PC-3 (cell line): ENCODE measurements around the gene KLHL7.

Experiments
- EZH2 ChIP-seq: fragments of 300-600 bp; sonication (generic); IDR thresholded peaks from one replicate; pipeline ENCODE4 v1.6.1; 2017; ENCODE audit warnings: antibody characterized with exemption, mild to moderate bottlenecking, low read length; ENCODE audit not compliant: unreplicated experiment
- EZH2phosphoT487 ChIP-seq: fragments of 300-600 bp; sonication (generic); IDR thresholded peaks from 2 replicates; pipeline ENCODE4 v1.6.1; 2018; ENCODE audit warnings: mild to moderate bottlenecking, antibody characterized with exemption, low read length, borderline replicate concordance
- TF ChIP-seq, protein P1 (sequence below): fragments of 300-600 bp; sonication (generic); conservative IDR thresholded peaks from 2 replicates; pipeline ENCODE4 v1.5.1; 2017; ENCODE audit warnings: antibody characterized with exemption, low read depth, mild to moderate bottlenecking, low read length

DNA sequence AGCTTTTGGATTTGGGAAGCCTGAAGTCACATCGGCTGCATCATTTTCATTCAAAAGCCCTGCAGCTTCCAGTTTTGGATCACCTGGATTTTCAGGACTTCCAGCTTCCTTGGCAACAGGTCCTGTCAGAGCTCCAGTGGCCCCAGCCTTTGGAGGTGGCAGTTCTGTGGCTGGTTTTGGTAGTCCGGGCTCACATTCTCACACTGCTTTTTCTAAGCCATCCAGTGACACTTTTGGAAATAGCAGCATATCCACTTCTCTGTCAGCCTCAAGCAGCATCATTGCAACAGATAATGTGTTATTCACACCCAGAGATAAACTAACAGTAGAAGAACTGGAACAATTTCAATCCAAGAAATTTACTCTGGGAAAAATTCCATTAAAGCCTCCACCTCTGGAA is 94.7 kb downstream of the KLHL7 start:
- TF ChIP-seq, protein P1, sequence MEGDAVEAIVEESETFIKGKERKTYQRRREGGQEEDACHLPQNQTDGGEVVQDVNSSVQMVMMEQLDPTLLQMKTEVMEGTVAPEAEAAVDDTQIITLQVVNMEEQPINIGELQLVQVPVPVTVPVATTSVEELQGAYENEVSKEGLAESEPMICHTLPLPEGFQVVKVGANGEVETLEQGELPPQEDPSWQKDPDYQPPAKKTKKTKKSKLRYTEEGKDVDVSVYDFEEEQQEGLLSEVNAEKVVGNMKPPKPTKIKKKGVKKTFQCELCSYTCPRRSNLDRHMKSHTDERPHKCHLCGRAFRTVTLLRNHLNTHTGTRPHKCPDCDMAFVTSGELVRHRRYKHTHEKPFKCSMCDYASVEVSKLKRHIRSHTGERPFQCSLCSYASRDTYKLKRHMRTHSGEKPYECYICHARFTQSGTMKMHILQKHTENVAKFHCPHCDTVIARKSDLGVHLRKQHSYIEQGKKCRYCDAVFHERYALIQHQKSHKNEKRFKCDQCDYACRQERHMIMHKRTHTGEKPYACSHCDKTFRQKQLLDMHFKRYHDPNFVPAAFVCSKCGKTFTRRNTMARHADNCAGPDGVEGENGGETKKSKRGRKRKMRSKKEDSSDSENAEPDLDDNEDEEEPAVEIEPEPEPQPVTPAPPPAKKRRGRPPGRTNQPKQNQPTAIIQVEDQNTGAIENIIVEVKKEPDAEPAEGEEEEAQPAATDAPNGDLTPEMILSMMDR, result no peak
- no peak for TF ChIP-seq EZH2
- TF ChIP-seq EZH2phosphoT487, result no peak
